Measurements from ENCODE around the gene PIGZ.

PIGZ gene

DNA sequence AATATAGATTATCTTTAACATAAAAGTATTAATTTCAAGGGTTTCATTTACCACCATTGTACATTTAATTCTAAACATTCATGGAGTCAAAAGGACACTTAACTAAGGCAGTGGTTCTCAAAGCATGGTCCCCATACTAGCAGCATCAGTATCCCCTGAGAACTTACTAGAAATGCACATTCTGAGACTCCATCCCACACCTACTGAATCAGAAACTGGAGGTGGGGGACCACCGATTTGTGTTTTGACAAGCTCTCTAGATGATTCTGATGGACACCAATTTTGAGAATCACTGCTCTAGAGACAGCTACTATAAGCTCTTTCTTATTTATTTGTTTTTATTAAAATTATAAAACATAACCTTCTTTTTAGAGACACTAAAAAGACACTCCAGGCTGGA, 66.9 kb downstream of the PIGZ start:
- no peak for DNase-seq

Measured in inflammatory macrophage (primary cell).